Measurements from ENCODE around the gene NCAN.
"Not testable (repeated sequence)": the region's sequence is repeated elsewhere in the genome, so short reads cannot be mapped to it uniquely, and the experiment has no call there.

The NCAN gene

DNA sequence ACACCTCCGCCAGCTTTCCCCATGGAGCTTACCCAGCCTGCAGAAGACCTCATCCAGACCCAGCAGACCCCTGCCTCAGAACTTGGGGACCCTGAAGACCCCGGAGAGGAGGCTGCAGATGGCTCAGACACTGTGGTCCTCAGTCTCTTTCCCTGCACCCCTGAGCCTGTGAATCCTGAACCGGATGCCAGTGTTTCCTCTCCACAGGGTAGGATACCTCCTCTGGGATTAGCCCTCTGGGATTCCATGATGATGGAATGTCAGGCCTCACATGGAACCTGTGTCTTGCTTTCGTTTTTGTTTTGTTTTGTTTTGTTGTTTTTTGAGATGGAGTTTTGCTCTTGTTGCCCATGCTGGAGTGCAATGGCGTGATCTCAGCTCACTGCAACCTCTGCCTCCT is 17.8 kb upstream of the NCAN start:
- DNase-seq (ENCODE audit: low spot score) = no peak

DNA sequence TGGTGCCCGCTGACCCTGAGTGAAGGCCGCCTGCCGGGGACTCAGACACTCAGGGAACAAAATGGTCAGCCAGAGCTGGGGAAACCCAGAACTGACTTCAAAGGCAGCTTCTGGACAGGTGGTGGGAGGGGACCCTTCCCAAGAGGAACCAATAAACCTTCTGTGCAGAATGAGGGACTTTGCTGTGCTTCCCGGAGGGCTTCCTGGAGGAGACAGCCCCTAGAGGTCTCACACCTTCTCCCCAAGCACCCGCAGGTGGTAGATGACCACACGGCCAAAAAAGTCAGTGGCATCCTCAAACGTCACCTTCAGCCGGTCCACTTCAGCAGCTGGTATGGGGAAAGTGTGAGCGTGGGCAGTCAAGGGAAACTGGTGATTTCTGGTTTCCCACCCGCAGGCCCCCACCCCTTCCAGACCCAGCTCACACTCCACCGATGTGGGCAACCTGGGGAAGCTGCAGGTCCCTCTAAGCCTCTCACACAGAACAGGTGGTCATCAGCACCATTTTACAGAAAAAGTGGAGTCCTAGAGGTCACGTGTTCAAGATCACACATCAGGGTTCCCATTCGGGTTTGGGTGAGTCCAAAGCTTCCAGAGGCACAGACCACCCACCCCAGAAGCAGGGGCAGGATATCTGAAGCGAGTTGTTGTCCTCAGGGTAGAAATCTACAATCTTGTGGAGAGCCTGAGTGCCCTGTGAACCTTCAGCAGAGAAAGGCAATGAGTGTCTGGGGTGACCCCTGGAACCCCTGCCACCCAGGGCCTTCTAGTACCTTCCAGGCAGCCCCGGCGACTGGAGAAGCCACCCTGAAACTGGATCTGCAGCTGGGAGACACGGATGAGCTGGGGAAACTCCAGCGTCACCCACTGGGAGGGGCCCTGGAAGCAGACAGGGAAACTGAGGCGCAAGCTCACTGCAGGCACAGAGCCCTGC is 9.8 kb upstream of the NCAN start:
- no peak for DNase-seq (ENCODE audit: low spot score)

DNA sequence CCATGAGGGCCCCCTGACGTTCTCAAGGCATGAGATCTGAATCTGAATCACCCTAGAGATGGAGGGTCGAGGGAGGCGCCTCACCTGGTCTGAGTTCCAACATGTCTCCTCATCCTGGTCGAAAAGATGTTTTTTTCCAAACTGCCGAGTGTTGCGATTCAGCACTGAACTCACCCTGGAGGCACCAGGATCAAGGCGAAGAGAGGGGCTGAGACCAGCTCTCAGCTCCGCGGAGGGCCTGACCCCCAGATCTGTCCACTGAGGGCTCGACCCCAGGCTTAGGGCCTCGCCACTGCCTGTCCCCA is 9.1 kb upstream of the NCAN start:
- peak; percentile 28 for DNase-seq (ENCODE audit: low spot score)

DNA sequence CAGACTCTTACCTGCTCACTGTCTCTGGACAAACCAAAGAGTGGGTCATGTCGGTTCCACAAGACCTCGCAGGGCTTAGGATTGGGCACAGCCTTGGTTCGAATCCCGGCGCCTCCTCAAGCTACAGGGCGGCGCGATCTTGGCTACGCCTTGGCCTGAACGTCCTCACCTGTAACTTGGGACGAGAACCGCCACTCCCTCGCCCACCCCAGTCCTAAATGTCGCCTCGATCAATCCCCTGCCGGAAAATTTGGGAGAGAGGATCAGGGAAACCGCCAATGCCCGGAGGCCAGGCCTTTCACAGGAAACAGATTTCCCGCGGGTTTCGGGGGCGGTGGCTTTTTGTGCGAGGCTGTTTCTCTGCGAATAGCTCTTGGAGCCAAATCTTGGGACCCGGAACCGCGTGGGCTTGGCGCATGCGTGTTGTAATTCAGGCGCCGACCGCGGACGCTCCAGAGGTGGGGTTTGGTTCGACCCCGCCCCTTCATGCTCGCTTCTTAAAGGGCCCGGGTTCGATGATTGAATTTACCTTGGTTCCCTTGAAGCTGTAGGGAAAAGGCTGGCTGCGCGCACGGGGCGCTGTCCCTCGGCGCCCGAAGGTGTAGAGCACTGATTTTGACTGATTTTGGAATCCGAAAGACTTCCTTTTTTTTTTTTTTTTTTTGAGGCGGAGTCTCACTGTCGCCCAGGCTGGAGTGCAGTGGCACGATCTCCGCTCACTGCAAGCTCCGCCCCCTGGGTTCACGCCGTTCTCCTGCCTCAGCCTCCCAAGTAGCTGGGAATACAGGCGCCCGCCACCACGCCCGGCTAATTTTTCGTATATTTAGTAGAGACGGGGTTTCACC is 8.5 kb upstream of the NCAN start, which contains the start of gene NR2C2AP:
NR2C2AP (minus strand) TSS at position 403 of the 845 bp plus-strand sequence; CDS start at position 49, 354 bp downstream.
- DNase-seq (ENCODE audit: low spot score) = peak; percentile 94

DNA sequence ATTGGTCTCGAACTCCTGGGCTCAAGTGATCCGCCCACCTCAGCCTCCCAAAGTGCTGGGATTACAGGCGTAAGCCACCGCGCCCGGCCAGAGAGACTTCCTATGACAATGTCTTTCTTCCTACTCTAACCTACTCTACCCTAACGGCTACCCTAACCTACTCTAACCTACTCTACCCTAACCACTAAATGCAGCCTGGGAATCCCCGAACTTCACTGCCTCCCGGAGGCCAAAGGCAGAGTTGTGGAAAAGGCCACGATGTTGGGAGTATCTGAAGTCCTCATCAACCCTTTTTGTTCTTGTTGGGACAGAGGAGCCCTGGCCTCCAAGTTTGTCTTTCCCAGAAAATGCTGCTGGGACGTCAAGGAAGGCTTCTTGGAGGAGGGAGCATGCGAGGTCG is 7.6 kb upstream of the NCAN start:
- DNase-seq (ENCODE audit: low spot score) = no peak

DNA sequence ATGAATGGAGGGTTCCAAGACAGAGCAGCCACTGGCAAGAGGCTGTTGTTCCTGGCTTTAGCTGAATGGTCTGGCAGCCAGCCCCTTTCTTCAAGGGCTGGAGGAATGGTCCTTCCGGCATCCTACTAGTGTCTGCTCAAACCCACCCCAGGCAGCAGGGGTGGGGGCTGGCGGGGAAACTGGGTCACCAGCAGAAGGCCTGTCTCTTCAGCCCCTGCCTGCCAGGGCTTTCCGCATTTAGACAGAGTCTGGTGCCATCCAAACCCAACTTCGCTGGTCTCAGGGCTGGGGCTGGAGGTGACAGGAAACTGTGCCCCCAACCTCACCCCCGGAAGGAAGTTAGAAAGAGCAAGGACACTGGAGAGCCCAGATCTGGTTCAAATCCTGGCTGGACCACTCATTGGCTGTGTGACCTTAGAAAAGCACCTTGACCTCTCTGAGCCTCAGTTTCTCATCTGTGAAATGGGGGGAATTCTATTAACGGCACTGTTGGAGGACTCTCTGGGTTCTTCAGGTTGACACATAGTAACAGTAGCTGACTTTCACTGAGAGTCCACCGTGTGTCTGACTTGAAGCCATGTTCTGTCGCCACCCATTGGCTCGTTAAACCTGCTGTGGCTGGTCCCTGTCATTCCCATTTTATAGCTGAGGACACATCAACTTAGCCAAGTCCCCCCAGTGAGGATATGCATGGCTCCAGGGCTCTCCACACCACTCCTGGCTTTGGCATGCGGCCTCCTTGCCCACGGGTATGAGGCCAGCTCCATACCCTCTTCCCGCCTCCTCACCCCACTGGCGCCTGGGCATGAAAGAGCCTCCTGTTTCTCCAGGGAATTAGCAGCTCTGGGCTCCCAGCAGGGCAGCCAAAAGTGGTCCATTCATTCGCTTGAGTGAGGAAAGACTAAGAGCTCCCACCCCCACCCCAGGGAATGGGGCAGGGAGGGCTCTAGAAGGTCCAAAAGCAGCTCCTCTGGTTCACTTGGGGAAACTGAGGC is 6.0 kb upstream of the NCAN start:
- peak; percentile 25 for DNase-seq (ENCODE audit: low spot score)

DNA sequence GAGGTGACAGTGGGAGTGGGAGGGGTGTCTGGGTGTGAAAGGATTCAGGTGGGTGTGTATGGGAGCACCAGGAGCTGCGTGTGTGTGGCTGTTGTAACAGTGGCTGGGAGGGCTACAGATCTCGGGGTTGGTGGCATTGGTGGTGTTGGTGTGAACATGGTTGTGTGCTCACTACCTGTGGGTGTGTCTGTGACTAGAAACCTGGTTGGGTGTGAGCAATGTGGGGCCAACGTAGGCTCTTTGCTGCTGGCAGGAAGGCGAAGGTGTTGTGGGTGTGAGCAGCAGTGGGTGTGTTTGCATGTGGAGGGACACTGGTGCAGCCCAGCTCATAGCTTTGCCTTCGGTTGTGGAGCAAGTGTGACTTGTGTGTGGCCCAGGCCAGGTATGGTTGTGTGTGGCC is 4.8 kb upstream of the NCAN start:
- DNase-seq (ENCODE audit: low spot score) = no peak

DNA sequence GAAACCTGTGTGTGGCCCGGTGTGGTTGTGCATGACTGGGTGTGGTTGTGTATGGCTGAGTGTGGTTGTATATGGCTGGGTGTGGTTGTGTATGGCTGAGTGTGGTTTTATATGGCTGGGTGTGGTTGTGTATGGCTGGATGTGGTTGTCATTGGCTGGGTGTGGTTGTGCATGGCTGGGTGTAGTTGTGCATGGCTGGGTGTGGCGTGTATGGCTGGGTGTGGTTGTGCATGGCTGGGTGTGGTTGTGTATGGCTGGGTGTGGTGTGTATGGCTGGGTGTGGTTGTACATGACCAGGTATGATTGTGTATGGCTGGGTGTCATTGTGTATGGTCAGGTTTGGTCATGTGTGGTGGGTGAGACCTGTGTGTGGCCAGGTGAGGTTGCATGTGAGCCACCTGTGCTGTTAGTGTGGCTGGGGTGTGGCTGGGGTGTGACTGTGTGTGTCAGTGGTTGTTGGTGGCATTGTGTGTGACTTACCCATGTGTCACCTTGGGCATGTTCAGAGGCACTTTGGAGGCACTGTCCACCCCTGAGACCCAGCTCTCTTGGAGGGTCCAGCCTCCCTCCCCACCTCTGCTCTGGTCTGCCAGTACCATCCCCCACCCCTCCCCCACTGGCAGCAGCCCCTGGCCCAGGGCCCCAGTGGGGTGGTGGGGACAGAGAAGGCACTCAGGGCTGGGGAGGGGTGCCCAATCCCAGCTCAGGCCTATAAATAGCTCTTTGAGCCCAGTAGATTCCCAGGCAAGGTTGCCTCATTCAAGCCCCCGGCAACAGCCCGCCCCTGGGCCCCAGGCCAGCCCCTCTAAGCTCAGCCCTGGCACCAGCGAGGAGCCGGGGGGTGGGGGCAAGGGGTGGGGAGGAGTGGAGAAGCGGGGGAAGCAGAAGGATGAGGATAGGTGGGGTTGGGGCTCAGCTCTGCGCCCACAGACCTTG is 3.9 kb upstream of the NCAN start:
- no peak for DNase-seq (ENCODE audit: low spot score)

DNA sequence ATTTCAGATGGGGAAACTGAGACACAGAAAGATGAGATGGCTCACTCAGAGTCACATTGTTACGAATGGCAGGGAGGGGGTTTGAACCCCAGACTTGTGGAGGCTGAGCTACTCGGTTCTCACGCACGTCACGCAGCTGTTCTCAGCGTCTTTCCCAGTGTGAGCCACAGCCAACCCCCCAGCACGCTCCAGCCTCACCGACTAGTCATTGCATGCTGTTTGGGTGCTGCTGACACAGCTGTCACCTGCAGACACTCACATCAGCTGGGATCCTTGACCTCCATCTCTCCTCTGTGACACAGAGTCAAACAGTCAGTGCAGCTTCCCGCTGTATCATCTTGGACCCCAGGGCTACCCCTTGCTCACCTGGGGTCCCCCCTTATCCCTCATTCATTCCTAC is 2.4 kb upstream of the NCAN start:
- DNase-seq (ENCODE audit: low spot score) = no peak

DNA sequence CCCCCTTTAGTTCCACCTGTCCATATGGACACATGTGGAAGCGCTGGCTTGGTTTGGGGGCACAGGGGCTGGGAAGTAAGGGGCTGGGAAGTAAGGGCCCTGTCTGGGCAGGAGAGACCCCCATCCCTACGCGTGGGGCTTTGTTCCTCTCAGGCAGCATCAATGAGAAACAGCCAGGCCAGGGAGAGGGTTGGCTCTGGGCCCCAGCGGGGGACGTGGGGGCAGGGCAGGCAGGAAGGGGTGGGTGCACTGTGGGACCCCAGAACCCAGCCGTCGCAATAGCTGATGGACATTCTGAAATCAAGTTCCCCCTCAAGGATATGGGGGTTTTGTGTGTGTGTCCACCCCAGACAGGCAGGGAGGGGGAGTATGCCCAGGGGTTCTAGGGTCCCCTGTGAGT is 1.2 kb downstream of the NCAN start:
- DNase-seq (ENCODE audit: low spot score) = no peak

DNA sequence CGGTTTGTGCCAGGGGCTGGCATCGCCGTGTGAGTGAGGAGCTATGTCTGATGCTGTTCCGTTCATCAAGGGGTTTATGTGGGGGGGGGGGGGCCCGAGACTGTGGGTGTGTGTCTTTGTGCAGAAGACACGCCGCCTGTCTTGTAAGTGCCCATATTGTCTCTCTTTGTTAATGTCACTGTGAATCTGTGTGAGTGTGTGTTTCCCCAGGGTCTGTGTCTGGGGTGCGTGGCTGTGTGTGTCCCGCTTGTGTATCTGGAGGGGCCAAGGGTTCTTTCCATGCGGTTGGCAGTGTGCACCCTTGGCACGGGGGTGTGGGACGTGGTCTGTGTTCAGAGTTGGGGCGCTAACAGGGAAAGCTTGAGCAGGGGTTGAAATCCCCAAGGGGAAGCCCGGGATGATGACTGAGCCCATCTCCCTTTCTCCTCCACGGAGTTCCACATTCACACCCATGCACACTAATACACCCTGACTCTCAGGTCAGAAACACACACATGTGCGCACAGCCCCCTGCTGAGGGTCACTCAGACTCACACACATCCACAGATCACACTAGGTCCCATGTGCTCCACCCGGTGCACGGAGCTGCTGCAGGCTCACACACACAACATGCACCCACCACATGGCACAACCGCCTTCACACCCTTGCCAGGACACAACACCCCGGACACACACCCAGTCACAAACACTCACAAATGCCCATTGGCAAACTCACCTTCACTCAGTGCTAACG is 1.8 kb downstream of the NCAN start:
- DNase-seq (ENCODE audit: low spot score) = no peak

DNA sequence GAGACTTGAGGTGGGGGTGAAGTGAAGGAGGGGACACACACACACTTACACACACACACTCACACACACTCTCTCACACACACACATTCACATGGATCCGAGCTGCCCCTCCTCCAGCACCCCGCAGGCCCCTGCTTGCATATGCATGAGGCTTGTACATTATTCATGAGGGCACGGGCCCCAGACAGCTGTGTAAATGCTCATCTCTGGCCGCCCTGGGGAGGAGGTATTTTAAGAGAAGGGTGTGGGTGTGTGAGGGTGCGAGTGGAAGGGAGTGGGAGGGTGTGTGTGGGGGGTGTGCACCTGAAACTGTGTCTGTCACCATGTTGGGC is 2.4 kb downstream of the NCAN start:
- no peak for DNase-seq (ENCODE audit: low spot score)

DNA sequence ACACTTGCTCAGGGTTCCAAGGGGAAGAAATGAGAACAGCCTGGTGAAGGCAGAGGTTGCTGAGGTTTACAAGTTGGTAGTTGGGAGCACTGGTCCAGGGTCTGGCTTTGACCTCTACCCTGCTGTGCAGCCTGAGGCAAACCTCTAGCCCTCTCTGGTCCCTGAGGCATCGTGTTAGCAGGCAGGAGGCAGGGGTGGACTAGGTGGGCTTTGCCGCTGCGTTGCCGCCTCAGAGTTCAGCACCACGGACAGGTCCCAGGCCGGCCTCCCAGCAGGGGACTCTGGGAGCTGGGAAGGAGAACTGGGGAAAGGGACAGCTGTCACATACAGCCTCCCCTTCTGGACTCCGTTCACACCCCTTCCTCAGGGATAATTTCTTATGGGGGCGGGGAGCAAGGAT is 3.1 kb downstream of the NCAN start:
- no peak for DNase-seq (ENCODE audit: low spot score)

DNA sequence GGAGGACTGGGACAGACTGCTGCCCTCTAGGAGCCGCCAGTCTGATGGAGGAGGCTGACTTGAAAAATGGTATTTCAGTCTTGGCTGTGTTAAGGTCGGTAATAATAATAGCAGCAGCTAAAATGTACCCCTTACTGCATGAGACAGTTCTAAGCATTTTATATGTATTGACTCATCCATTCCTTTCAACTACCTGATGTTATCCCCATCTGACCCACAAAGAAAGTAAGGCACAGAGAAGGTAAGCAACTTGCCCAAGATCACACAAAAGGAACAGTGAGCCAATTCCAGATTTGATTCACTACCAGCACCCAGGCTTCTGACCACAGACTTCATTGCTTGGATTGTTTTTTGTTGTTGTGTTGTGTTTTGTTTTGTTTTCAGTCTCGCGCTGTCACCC is 4.0 kb downstream of the NCAN start:
- DNase-seq (ENCODE audit: low spot score) = no peak

DNA sequence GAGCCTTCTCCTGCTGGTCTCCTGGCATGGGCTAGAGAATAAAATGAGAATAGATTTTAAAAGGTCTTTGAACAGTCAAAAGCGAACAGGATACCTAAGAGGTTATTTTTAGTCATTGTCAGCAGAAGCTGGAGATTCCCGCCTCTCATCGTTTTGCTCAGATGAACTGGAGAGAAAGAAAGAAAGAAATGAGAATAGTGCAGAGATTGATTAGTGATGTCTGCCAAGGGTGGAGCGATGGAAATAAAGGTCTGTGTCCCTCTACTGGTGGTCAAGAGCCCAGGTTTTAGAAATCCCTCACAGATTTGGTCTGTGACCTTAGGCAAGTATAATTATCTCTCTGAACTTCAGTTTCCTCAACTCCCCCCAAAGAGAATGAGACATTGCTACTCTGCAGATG is 5.3 kb downstream of the NCAN start:
- peak; percentile 47 for DNase-seq (ENCODE audit: low spot score)

DNA sequence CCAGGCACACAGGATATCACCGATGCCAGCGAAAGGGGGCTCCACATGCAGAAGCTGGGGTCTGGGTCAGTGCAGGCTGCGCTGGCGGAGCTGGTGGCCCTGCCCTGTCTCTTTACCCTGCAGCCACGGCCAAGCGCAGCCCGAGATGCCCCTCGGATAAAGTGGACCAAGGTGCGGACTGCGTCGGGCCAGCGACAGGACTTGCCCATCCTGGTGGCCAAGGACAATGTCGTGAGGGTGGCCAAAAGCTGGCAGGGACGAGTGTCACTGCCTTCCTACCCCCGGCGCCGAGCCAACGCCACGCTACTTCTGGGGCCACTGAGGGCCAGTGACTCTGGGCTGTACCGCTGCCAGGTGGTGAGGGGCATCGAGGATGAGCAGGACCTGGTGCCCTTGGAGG is 7.2 kb downstream of the NCAN start:
- DNase-seq (ENCODE audit: low spot score) = no peak

DNA sequence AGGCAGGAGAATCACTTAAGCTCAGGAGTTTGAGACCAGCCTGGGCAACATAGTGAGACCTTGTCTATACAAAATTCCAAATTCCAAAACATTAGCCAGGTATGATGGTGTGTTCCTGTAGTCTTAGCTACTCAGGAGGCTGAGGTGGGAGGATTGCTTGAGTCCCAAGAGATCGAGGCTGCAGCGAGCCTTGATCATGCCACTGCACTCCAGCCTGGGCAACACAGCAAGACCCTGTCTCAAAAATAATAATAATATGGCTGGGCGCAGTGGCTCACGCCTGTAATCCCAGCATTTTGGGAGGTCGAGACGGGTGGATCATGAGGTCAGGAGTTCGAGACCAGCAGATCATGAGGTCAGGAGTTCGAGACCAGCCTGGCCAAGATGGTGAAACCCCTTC is 9.2 kb downstream of the NCAN start:
- not testable (repeated sequence) for DNase-seq (ENCODE audit: low spot score)

DNA sequence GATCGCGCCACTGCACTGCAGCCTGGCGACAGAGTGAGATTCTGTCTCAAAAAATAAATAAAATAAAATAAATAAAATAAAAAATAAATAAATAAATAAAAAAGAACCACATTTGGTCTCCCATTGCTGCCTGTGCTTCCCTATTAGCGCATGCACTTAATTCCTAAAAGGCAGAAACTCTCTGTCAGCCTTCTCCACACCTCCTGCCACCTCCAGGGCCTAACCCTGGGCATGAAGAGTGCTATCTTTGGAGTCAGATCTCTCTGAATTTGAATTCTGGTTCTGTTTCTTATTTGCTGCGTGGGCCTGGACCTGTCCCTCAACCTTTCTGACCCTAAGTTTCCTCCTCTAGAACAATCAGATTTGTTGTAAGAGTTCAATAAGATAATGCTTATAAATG is 11.3 kb downstream of the NCAN start:
- no peak for DNase-seq (ENCODE audit: low spot score)

DNA sequence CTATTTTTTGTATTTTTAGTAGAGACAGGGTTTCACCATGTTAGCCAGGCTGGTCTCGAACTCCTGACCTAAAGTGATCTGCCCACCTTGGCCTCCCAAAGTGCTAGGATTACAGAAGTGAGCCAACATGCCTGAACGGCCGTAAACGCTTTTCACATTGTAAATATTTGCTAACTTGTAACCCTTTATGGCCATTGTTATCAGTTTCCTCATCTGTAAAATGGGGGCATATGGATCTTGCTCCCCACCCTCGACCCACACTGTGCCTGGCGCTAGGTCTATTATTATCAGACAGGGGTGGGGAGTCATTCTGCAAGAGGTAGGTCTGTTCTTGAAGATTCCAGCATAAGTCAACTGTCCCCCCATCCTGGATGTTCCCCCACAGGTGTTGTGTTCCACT is 11.9 kb downstream of the NCAN start:
- no peak for DNase-seq (ENCODE audit: low spot score)

DNA sequence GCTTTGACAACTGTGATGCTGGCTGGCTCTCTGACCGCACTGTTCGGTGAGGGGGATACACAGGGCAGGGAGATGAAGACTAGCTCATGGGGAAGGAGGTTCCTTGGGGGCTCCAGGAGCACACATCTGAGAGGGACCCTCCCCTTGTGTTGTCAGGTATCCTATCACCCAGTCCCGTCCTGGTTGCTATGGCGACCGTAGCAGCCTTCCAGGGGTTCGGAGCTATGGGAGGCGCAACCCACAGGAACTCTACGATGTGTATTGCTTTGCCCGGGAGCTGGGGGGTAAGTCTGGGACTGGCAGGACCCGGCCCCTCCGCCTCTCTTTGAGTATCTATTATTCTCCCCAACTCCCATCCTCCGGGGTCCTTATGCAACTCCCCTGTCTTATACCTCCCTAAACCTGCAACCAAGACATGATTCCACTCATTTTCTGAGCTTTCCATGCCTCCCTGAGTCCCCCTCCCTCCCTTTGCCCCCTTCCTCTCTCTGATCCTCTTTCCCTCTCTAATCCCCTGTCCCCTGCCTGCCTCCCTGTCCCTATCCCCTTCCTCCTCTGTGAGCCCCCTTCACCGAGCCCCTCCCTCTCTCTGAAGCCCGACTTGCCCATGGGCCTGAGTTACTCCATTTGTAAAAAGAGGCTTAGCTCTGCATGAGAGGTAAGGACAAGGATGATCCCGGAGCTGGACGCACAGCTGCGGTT is 12.5 kb downstream of the NCAN start:
- DNase-seq (ENCODE audit: low spot score) = no peak
